COR-L47 (cell line): ENCODE data around the gene DNAI4.
"Not testable (repeated sequence)": the region's sequence is repeated elsewhere in the genome, so short reads cannot be mapped to it uniquely, and the experiment has no call there.

Experiments used
- DNase-seq: peaks from one replicate; lab custom pipeline; 2025; lab: John Stamatoyannopoulos, UW

Gene DNAI4

GRCh38 chr1:66929146-66929688, 4.6 kb upstream of the DNAI4 start:
- DNase-seq: no peak

- no peak for DNase-seq
These were observed 2.9 kb upstream of the DNAI4 start for GRCh38 chr1:66927528-66927927.

GRCh38 chr1:66925944-66926343, 1.3 kb upstream of the DNAI4 start:
- DNase-seq: no peak

- no peak for DNase-seq
These were observed 878 bp upstream of the DNAI4 start for GRCh38 chr1:66925558-66925910.

GRCh38 chr1:66920543-66920942, 4.1 kb downstream of the DNAI4 start:
- no peak for DNase-seq

- no peak for DNase-seq
These were observed 4.8 kb downstream of the DNAI4 start for GRCh38 chr1:66919828-66920227.

- DNase-seq: no peak
These were observed 5.6 kb downstream of the DNAI4 start for GRCh38 chr1:66919063-66919462.

- DNase-seq: no peak
These were observed 7.2 kb downstream of the DNAI4 start for GRCh38 chr1:66917476-66917875.

GRCh38 chr1:66916320-66916719, 8.3 kb downstream of the DNAI4 start:
- DNase-seq: no peak

GRCh38 chr1:66915203-66915602, 9.5 kb downstream of the DNAI4 start:
- DNase-seq: not testable (repeated sequence)

GRCh38 chr1:66893712-66894111, 30.9 kb downstream of the DNAI4 start:
- no peak for DNase-seq

- no peak for DNase-seq
These were observed 34.0 kb downstream of the DNAI4 start for GRCh38 chr1:66890621-66891020.

GRCh38 chr1:66889030-66889429, 35.6 kb downstream of the DNAI4 start:
- no peak for DNase-seq

GRCh38 chr1:66876664-66877063, 48.0 kb downstream of the DNAI4 start:
- no peak for DNase-seq

- no peak for DNase-seq
These were observed 51.5 kb downstream of the DNAI4 start for GRCh38 chr1:66873111-66873510.

- not testable (repeated sequence) for DNase-seq
These were observed 52.6 kb downstream of the DNAI4 start for GRCh38 chr1:66872024-66872423.

- no peak for DNase-seq
These were observed 57.2 kb downstream of the DNAI4 start for GRCh38 chr1:66867501-66867900.

GRCh38 chr1:66860529-66860928, 64.1 kb downstream of the DNAI4 start:
- DNase-seq: no peak

GRCh38 chr1:66853379-66853778, 71.3 kb downstream of the DNAI4 start:
- DNase-seq: no peak

- no peak for DNase-seq
These were observed 71.8 kb downstream of the DNAI4 start for GRCh38 chr1:66852870-66853269.

- no peak for DNase-seq
These were observed 73.7 kb downstream of the DNAI4 start for GRCh38 chr1:66850989-66851388.

- DNase-seq: no peak
These were observed 76.5 kb downstream of the DNAI4 start for GRCh38 chr1:66848193-66848592.

GRCh38 chr1:66840929-66841328, 83.7 kb downstream of the DNAI4 start:
- DNase-seq: no peak

GRCh38 chr1:66834926-66835325, 89.7 kb downstream of the DNAI4 start:
- no peak for DNase-seq

GRCh38 chr1:66833112-66833511, 91.5 kb downstream of the DNAI4 start:
- DNase-seq: no peak
